LNCAP (cell line): ENCODE data around the gene STIM2.

Experiments
- CTCF ChIP-seq: fragments of 450-650 bp; IDR thresholded peaks from 2 replicates; pipeline ENCODE4 v1.5.1; 2017; ENCODE audit warnings: mild to moderate bottlenecking

STIM2 gene

DNA sequence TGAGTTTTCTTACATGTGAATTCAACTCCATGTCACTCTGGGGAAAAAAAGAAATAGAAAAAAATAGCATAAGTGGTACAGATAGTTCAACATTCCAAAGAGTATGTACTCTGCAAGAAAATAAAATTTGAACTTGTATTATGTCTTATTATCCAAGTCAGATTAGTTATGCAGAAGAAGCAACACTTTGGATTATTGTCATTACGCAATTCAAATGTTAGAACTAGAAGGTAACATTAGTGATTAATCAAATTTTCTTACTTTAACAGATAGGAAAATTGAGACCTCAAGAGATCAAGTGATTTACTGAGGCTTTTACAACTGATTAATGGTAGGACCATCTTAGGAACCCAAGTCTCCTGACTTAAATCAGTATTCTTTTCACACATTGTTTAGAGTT lies 159.1 kb downstream of the STIM2 start:
- no peak for TF ChIP-seq CTCF

- TF ChIP-seq CTCF, result no peak
Measured at GRCh38 chr4:27020203-27020602, 159.6 kb downstream of the STIM2 start.

- TF ChIP-seq CTCF, result no peak
Measured at GRCh38 chr4:27020603-27021002, 160.0 kb downstream of the STIM2 start.

- no peak for TF ChIP-seq CTCF
Measured at GRCh38 chr4:27022963-27023362, 162.3 kb downstream of the STIM2 start.

DNA sequence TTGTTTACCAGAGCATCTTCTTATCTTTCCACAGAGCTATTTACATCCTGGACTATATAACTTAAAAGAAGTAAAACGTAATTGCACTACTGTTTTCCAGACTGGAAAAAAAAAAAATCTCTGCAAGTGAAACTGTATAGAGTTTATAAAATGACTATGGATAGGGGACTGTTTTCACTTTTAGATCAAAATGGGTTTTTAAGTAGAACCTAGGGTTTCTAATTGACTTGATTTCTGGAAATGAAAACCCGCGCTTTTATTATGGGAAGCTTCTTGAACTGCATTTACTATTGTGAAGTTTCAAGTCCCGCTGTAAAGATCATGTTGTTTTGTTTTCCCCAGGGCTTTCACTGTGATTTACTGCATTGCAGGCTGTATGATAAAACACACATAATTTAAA lies 162.7 kb downstream of the STIM2 start:
- no peak for TF ChIP-seq CTCF

DNA sequence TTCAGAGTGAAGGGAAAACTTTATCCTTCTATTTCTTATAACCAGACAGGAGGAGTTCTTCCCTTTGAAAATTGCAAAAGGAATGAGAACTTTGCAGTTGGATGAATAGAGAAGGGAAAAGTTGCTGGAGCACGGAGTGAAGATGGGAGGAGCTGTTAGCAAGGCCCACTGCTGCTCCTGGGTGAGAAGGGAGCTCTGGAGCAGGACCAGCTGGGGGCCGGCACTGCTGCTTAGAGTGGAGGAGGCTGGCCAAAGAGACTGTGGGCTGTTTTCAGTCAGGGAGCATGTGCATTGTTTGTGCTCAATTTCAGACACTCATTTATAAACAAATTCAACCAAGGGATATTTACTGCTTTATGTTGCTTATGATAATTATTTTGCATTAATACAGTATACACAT lies 164.2 kb downstream of the STIM2 start:
- TF ChIP-seq CTCF, result no peak

- TF ChIP-seq CTCF, result no peak
Measured at GRCh38 chr4:27027428-27027827, 166.8 kb downstream of the STIM2 start.

DNA sequence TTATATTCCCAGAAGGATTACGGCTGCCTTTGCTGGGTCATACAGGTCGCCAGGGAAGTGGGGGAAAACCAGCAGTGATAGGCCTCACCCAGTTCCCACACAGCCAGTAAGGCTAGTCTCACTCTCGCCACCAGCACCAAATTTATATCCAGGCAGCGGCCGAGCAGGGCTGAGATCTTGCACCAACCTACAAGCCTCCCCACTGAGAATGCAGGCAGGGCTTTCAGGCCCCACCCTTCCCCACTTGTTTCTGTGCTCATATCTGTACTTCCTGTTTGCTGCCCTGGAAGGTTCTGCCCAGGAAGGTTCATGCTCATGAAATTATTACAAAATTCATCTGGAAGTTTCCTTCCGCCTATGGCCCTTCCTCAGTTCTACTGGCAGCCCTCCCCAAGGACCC lies 179.7 kb downstream of the STIM2 start:
- TF ChIP-seq CTCF, result no peak
